Gastrocnemius medialis (tissue), 4 donors: ENCODE measurements around the gene C10orf71. TPM values are rescaled to one million over a fixed set of nuclear protein-coding genes. Genes with fewer than 3 reads are reported as not detected.

Experiments used
- ATAC-seq, 2 donors: fragments of 150-250 bp; one replicate each; pipeline ENCODE4 v1.9.1; 2016
- DNase-seq, 2 donors: peaks; one replicate each; pipeline ENCODE4 v3.0.0-alpha.2; 2019
- H3K27ac ChIP-seq, 4 donors: fragments of 200-600 bp; sonication (generic); 1 replicate in 1 of 4; 2 replicates in 3 of 4; pipeline ENCODE4 v1.5.1; 2016 to 2018; ENCODE audit warnings: mild to moderate bottlenecking in 2 of 4, moderate library complexity in 1 of 4
- H3K27me3 ChIP-seq, 3 donors: fragments of 200-600 bp; sonication (generic) in 2 of 3; 1 replicate in 1 of 3; 2 replicates in 2 of 3; pipeline versions ENCODE4 v1.5.1 to v1.6.0; 2016 to 2019; ENCODE audit warnings: mild to moderate bottlenecking in 1 of 3, moderate library complexity in 1 of 3
- H3K36me3 ChIP-seq, 2 donors: fragments of 200-600 bp; sonication (generic) in 1 of 2; one replicate each; pipeline ENCODE4 v1.5.1; 2017 to 2018
- H3K4me1 ChIP-seq, 2 donors: fragments of 200-600 bp; sonication (generic) in 1 of 2; one replicate each; pipeline ENCODE4 v1.5.1; 2016 to 2017; ENCODE audit warnings: mild to moderate bottlenecking in 2 of 2
- H3K4me3 ChIP-seq, 4 donors: fragments of 200-600 bp; sonication (generic) in 3 of 4; 1 replicate in 1 of 4; 2 replicates in 3 of 4; pipeline ENCODE4 v1.5.1; 2016 to 2019; ENCODE audit warnings: mild to moderate bottlenecking in 2 of 4
- H3K9me3 ChIP-seq, 3 donors: fragments of 200-600 bp; sonication (generic) in 2 of 3; 1 replicate in 1 of 3; 2 replicates in 2 of 3; pipeline ENCODE4 v1.5.1; 2016 to 2019
- POLR2A ChIP-seq, 2 donors: fragments of 450-650 bp; IDR thresholded peaks; one replicate each; pipeline ENCODE4 v1.6.1; 2017; ENCODE audit warnings: antibody characterized with exemption in 2 of 2, mild to moderate bottlenecking in 2 of 2, moderate library complexity in 2 of 2
- in situ Hi-C, 4 donors: fragments of 200-750 bp; cut with MboI; loops; one replicate each; pipeline versions ENCODE4 v1.15.0 to v1.8.0; 2017; ENCODE audit warnings: low sequenced_read_pairs in 4 of 4
- intact Hi-C: fragments of 100-400 bp; cut with DNase I; formaldehyde crosslinking; loops from one replicate; pipeline ENCODE4 v1.15.1; 2023; ENCODE audit warnings: low total_unique reads
- total RNA-seq, 4 donors: library from RNA; depleted of rRNA; stranded (reverse); fragments of >200 nt; gene quantifications; one replicate each; pipeline versions ENCODE4 v1.1.0 to v1.2.3, GENCODE V29; 2016
- TF ChIP-seq, protein P1 (sequence below), 5 experiments: fragments of 450-650 bp in 3 of 5; fragments of 200-600 bp in 2 of 5; sonication (generic) in 2 of 5; IDR thresholded peaks in 4 of 5; conservative IDR thresholded peaks in 1 of 5; 1 replicate in 4 of 5; 2 replicates in 1 of 5; pipeline ENCODE4 v1.5.1; 2016 to 2019; ENCODE audit warnings: antibody characterized with exemption in 5 of 5, mild to moderate bottlenecking in 3 of 5, moderate library complexity in 3 of 5

C10orf71 gene
- total RNA-seq, 4 donors from 2014 or later: 26.5 to 208 (median 69.6) TPM

DNA sequence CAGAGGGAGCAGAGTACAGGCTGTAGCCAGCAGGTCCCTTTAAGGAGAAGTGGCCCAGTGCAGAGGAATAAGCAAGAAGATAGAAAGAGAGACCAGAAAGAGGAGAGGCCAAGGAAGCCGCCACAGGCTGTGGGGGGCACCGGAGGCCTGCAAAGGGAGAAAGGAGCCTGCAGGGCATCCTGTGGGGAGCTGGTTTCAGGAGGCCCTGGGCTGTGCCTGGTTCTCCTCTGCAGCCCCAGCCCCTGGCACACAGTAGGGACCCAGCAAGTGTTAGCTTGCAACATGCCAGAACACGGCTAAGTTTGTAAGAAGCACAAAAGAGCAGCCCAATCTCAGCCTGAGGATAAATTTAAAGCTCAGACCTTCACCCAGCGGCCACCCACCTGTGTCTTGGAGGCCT lies 12.3 kb upstream of the C10orf71 start:
- ATAC-seq (no peak), DNase-seq (no peak)
- Histone ChIP-seq H3K9me3 (no peaks in the 10 kb centered on the region), H3K27me3 (no peaks in the 10 kb centered on the region), H3K4me3 (no peak overlapping the region), H3K4me1 (peaks cover 55 to 65% of the 10 kb centered on the region in 2 donors), H3K27ac (peak overlapping the region; percentile 79 to 100 (median 90)), H3K36me3 (no peaks in the 10 kb centered on the region)
- in situ Hi-C loops (no loop called here), intact Hi-C loops (no loop called here)
- TF ChIP-seq POLR2A (IDR thresholded peaks at IDR 0.05): no peak
- TF ChIP-seq, protein P1, sequence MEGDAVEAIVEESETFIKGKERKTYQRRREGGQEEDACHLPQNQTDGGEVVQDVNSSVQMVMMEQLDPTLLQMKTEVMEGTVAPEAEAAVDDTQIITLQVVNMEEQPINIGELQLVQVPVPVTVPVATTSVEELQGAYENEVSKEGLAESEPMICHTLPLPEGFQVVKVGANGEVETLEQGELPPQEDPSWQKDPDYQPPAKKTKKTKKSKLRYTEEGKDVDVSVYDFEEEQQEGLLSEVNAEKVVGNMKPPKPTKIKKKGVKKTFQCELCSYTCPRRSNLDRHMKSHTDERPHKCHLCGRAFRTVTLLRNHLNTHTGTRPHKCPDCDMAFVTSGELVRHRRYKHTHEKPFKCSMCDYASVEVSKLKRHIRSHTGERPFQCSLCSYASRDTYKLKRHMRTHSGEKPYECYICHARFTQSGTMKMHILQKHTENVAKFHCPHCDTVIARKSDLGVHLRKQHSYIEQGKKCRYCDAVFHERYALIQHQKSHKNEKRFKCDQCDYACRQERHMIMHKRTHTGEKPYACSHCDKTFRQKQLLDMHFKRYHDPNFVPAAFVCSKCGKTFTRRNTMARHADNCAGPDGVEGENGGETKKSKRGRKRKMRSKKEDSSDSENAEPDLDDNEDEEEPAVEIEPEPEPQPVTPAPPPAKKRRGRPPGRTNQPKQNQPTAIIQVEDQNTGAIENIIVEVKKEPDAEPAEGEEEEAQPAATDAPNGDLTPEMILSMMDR (IDR thresholded peaks at IDR 0.05 in 4 of 5, conservative IDR thresholded peaks at IDR 0.05 in 1 of 5): no peak

- Histone ChIP-seq H3K9me3 (no peaks in the 10 kb centered on the region), H3K4me1 (peaks cover 49 to 66% of the 10 kb centered on the region in 2 donors), H3K27me3 (no peaks in the 10 kb centered on the region), H3K27ac (peak overlapping the region; percentile 79 to 100 (median 90)), H3K4me3 (no peak overlapping the region), H3K36me3 (no peaks in the 10 kb centered on the region)
- DNase-seq (peak; percentile 40 to 60), ATAC-seq (peak; percentile 59 to 61)
- in situ Hi-C loops: no loop called here
- intact Hi-C loops: no loop called here
- TF ChIP-seq, protein P1 (IDR thresholded peaks at IDR 0.05 in 4 of 5, conservative IDR thresholded peaks at IDR 0.05 in 1 of 5): no peak
- no peak for TF ChIP-seq POLR2A (IDR thresholded peaks at IDR 0.05)
Measured at GRCh38 chr10:49287689-49288340, 11.2 kb upstream of the C10orf71 start.

DNA sequence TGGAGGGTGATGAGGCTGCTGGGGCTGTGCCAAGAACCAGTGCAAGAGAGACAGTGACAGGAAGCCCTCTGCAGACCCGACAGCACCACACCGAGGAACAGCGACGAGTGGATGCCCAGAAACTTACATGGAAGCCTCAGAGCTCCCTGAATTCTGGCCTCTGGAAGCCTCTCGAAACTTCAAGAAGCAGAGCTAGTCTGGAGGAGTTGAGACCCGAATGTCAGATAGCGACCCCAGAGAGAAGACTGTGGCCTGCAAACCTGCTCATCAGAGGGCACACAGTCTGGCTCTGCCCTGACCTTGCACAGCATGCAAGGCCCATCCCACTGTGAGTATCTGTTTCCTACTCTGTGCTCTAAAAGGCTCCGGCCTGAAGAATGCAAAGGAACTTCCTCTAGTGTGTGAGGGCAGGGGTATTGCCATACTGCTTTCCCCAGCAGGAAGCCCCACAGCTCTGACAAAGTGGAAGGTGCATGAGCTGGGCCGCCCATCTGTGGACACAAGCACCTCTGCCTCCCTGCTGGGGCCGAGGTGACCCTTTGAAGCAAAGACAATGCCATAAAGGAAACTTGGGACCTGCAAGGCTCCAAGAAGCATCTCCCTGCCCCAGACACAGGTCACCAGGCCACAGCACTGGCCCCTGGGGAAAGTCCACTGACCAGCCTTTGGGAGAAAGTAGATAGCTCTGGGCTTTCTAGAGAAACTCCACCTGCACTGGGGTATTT lies 10.5 kb upstream of the C10orf71 start:
- Histone ChIP-seq H3K4me3 (no peak overlapping the region), H3K9me3 (no peaks in the 10 kb centered on the region), H3K36me3 (no peaks in the 10 kb centered on the region), H3K4me1 (peaks cover 43 to 61% of the 10 kb centered on the region in 2 donors), H3K27ac (peak overlapping the region; percentile 79 to 100 (median 90)), H3K27me3 (no peaks in the 10 kb centered on the region)
- in situ Hi-C loops (no loop called here), intact Hi-C loops (no loop called here)
- DNase-seq: no peak
- TF ChIP-seq, protein P1 (IDR thresholded peaks at IDR 0.05 in 4 of 5, conservative IDR thresholded peaks at IDR 0.05 in 1 of 5): no peak
- TF ChIP-seq POLR2A (IDR thresholded peaks at IDR 0.05): no peak
- peak in 1 of 2 donors; percentile 40 for ATAC-seq

GRCh38 chr10:49289480-49289879 lies 9.5 kb upstream of the C10orf71 start:
- no peaks in the 10 kb centered on the region for H3K27me3 ChIP-seq
- in situ Hi-C loops: no loop called here
- peak overlapping the region; percentile 79 to 100 (median 90) for H3K27ac ChIP-seq
- H3K4me1 ChIP-seq: peaks cover 41 to 64% of the 10 kb centered on the region in 2 donors
- no peak overlapping the region for H3K4me3 ChIP-seq
- H3K9me3 ChIP-seq: no peaks in the 10 kb centered on the region
- TF ChIP-seq, protein P1 (IDR thresholded peaks at IDR 0.05 in 4 of 5, conservative IDR thresholded peaks at IDR 0.05 in 1 of 5): no peak
- TF ChIP-seq POLR2A (IDR thresholded peaks at IDR 0.05): no peak
- intact Hi-C loops: no loop called here
- peak; percentile 64 to 69 for ATAC-seq
- peak in 1 of 2 donors; percentile 79 for DNase-seq
- H3K36me3 ChIP-seq: no peaks in the 10 kb centered on the region
